ENCODE measurements around the gene AVPR2. TPM values are rescaled to one million over a fixed set of nuclear protein-coding genes. Genes with fewer than 3 reads are reported as not detected.

AVPR2 gene
- total and polyA plus RNA-seq, 2 donors (not counting 1 experiment from before 2014, with no cell fraction given), result not detected

- Histone ChIP-seq H3K36me3 (ENCODE audit: control insufficient read depth, insufficient read depth, low read length) (peaks cover 10% of the 10 kb centered on the region), H3K9me3 (ENCODE audit: control insufficient read depth, insufficient read depth, low read depth, low read length) (no peaks in the 10 kb centered on the region), H3K4me1 (ENCODE audit: control insufficient read depth, extremely low read depth, insufficient read depth, low read length) (no peaks in the 10 kb centered on the region), H3K9ac (ENCODE audit: insufficient read depth, low read length) (no peak overlapping the region), H3K79me2 (ENCODE audit: control insufficient read depth, insufficient read depth, low read length) (peaks cover 16% of the 10 kb centered on the region), H4K20me1 (ENCODE audit: control insufficient read depth, extremely low read depth, insufficient read depth, low read length) (no peaks in the 10 kb centered on the region), H3K4me3 (replicated peaks in 1 of 4; ENCODE audit: control extremely low read depth in 1 of 4, insufficient read depth in 1 of 4, low read depth in 3 of 4, low read length in 4 of 4) (no peak overlapping the region), H3K27ac (ENCODE audit: insufficient read depth, low read length) (no peak overlapping the region), H3K27me3 (ENCODE audit: control insufficient read depth, insufficient read depth, low read length) (no peaks in the 10 kb centered on the region), H2AFZ (ENCODE audit: low read length) (no peak overlapping the region), H3K4me2 (ENCODE audit: extremely low read depth, insufficient read depth, low read length) (no peak overlapping the region)
- TF ChIP-seq EZH2 (IDR thresholded peaks at IDR 0.05; ENCODE audit: low read length, missing control alignments), result no peak
- TF ChIP-seq, protein P1, sequence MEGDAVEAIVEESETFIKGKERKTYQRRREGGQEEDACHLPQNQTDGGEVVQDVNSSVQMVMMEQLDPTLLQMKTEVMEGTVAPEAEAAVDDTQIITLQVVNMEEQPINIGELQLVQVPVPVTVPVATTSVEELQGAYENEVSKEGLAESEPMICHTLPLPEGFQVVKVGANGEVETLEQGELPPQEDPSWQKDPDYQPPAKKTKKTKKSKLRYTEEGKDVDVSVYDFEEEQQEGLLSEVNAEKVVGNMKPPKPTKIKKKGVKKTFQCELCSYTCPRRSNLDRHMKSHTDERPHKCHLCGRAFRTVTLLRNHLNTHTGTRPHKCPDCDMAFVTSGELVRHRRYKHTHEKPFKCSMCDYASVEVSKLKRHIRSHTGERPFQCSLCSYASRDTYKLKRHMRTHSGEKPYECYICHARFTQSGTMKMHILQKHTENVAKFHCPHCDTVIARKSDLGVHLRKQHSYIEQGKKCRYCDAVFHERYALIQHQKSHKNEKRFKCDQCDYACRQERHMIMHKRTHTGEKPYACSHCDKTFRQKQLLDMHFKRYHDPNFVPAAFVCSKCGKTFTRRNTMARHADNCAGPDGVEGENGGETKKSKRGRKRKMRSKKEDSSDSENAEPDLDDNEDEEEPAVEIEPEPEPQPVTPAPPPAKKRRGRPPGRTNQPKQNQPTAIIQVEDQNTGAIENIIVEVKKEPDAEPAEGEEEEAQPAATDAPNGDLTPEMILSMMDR (conservative IDR thresholded peaks at IDR 0.05 in 1 of 2, IDR thresholded peaks at IDR 0.05 in 1 of 2; ENCODE audit: low read depth in 1 of 2, low read length in 2 of 2), result no peak
- no peak for DNase-seq (ENCODE audit: low read depth in 2 of 2)
Observed at GRCh38 chrX:153932220-153932915, 27.9 kb downstream of the AVPR2 start.

GRCh38 chrX:153933748-153934147, 29.3 kb downstream of the AVPR2 start:
- Histone ChIP-seq H3K9me3 (ENCODE audit: control insufficient read depth, insufficient read depth, low read depth, low read length) (no peaks in the 10 kb centered on the region), H3K27ac (ENCODE audit: insufficient read depth, low read length) (no peak overlapping the region), H3K36me3 (ENCODE audit: control insufficient read depth, insufficient read depth, low read length) (peaks cover 10% of the 10 kb centered on the region), H3K4me1 (ENCODE audit: control insufficient read depth, extremely low read depth, insufficient read depth, low read length) (no peaks in the 10 kb centered on the region), H3K4me3 (replicated peaks in 1 of 4; ENCODE audit: control extremely low read depth in 1 of 4, insufficient read depth in 1 of 4, low read depth in 3 of 4, low read length in 4 of 4) (peak overlapping the region; percentile 64 to 85 (median 72)), H4K20me1 (ENCODE audit: control insufficient read depth, extremely low read depth, insufficient read depth, low read length) (no peaks in the 10 kb centered on the region), H3K79me2 (ENCODE audit: control insufficient read depth, insufficient read depth, low read length) (peaks cover 16% of the 10 kb centered on the region), H3K9ac (ENCODE audit: insufficient read depth, low read length) (peak overlapping the region; percentile 58), H3K27me3 (ENCODE audit: control insufficient read depth, insufficient read depth, low read length) (no peaks in the 10 kb centered on the region), H2AFZ (ENCODE audit: low read length) (no peak overlapping the region), H3K4me2 (ENCODE audit: extremely low read depth, insufficient read depth, low read length) (peak overlapping the region; percentile 80)
- TF ChIP-seq, protein P1 (conservative IDR thresholded peaks at IDR 0.05 in 1 of 2, IDR thresholded peaks at IDR 0.05 in 1 of 2; ENCODE audit: low read depth in 1 of 2, low read length in 2 of 2), result no peak
- no peak for TF ChIP-seq EZH2 (IDR thresholded peaks at IDR 0.05; ENCODE audit: low read length, missing control alignments)
- DNase-seq (ENCODE audit: low read depth in 2 of 2), result peak in 1 of 2 donors; percentile 61

GRCh38 chrX:153934148-153934761, 29.8 kb downstream of the AVPR2 start:
- Histone ChIP-seq H3K4me3 (replicated peaks in 1 of 4; ENCODE audit: control extremely low read depth in 1 of 4, insufficient read depth in 1 of 4, low read depth in 3 of 4, low read length in 4 of 4) (peak overlapping the region; percentile 64 to 85 (median 72)), H3K27me3 (ENCODE audit: control insufficient read depth, insufficient read depth, low read length) (no peaks in the 10 kb centered on the region), H3K4me2 (ENCODE audit: extremely low read depth, insufficient read depth, low read length) (peak overlapping the region; percentile 80), H3K79me2 (ENCODE audit: control insufficient read depth, insufficient read depth, low read length) (peaks cover 16% of the 10 kb centered on the region), H2AFZ (ENCODE audit: low read length) (no peak overlapping the region), H3K4me1 (ENCODE audit: control insufficient read depth, extremely low read depth, insufficient read depth, low read length) (no peaks in the 10 kb centered on the region), H4K20me1 (ENCODE audit: control insufficient read depth, extremely low read depth, insufficient read depth, low read length) (no peaks in the 10 kb centered on the region), H3K9ac (ENCODE audit: insufficient read depth, low read length) (peak overlapping the region; percentile 58), H3K36me3 (ENCODE audit: control insufficient read depth, insufficient read depth, low read length) (peaks cover 10% of the 10 kb centered on the region), H3K27ac (ENCODE audit: insufficient read depth, low read length) (peak overlapping the region; percentile 54), H3K9me3 (ENCODE audit: control insufficient read depth, insufficient read depth, low read depth, low read length) (no peaks in the 10 kb centered on the region)
- DNase-seq (ENCODE audit: low read depth in 2 of 2), result no peak
- TF ChIP-seq EZH2 (IDR thresholded peaks at IDR 0.05; ENCODE audit: low read length, missing control alignments), result no peak
- TF ChIP-seq, protein P1 (conservative IDR thresholded peaks at IDR 0.05 in 1 of 2, IDR thresholded peaks at IDR 0.05 in 1 of 2; ENCODE audit: low read depth in 1 of 2, low read length in 2 of 2), result no peak

Data from fibroblast of lung (primary cell).